ENCODE data around the gene SMAD9.

SMAD9 gene

DNA sequence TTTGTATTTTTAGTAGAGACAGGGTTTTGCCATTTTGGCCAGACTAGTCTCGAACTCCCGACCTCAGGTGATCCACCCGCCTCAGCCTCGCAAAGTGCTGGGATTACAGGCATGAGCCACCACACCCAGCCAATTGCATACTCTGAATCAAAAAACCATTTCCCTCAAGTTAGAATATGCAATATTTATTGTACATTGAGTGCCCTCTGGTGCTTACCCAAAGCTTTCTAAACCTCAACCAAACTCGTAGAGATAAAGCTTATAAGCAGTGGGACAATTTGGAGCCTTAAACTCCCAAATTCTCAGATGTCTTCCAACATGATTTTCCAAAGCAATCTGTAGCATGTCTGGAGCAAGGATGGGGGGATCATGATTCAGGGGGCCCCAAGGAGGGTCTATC is 78.6 kb downstream of the SMAD9 start:
- TF ChIP-seq, protein P1, sequence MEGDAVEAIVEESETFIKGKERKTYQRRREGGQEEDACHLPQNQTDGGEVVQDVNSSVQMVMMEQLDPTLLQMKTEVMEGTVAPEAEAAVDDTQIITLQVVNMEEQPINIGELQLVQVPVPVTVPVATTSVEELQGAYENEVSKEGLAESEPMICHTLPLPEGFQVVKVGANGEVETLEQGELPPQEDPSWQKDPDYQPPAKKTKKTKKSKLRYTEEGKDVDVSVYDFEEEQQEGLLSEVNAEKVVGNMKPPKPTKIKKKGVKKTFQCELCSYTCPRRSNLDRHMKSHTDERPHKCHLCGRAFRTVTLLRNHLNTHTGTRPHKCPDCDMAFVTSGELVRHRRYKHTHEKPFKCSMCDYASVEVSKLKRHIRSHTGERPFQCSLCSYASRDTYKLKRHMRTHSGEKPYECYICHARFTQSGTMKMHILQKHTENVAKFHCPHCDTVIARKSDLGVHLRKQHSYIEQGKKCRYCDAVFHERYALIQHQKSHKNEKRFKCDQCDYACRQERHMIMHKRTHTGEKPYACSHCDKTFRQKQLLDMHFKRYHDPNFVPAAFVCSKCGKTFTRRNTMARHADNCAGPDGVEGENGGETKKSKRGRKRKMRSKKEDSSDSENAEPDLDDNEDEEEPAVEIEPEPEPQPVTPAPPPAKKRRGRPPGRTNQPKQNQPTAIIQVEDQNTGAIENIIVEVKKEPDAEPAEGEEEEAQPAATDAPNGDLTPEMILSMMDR (IDR thresholded peaks at IDR 0.05) = no peak
- no peaks in the 10 kb centered on the region for H3K9me3 Mint-ChIP-seq
- H3K4me1 Mint-ChIP-seq = peaks cover 9% of the 10 kb centered on the region
- H3K27ac Mint-ChIP-seq = no peak overlapping the region
- no peaks in the 10 kb centered on the region for H3K27me3 Mint-ChIP-seq (ENCODE audit: low read depth, poor library complexity)
- no peak overlapping the region for H3K4me3 Mint-ChIP-seq
- H3K36me3 Mint-ChIP-seq (ENCODE audit: low read depth) = peaks cover 14% of the 10 kb centered on the region
- no peak for DNase-seq

DNA sequence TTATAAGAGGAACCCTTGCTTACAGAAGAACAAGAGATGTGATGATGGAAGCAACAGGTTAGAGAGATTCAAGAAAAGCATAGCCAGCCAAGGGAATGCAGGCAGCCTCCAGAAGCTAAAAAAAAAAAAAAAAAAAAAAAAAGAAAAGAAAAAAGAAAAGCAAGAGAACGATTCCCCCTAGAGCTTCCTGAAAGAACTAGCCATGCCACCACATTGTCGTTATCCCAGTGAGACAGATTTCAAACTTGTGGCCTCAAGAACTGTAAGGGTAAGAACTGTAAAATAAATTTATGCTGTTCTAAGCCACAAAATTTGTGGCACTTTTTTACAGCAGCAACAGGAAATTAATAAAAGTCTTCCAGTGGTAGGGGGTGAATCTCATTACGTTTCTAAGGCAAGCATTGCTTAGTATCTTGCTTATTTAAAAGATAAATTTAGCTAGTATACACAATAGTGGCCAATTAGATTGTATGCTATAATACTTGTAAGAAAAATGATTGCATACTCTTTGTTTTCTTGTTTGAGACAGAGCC is 79.3 kb downstream of the SMAD9 start:
- peaks cover 9% of the 10 kb centered on the region for H3K4me1 Mint-ChIP-seq
- H3K27me3 Mint-ChIP-seq (ENCODE audit: low read depth, poor library complexity) = no peaks in the 10 kb centered on the region
- H3K36me3 Mint-ChIP-seq (ENCODE audit: low read depth) = peaks cover 15% of the 10 kb centered on the region
- no peak overlapping the region for H3K4me3 Mint-ChIP-seq
- H3K9me3 Mint-ChIP-seq = no peaks in the 10 kb centered on the region
- TF ChIP-seq, protein P1 (IDR thresholded peaks at IDR 0.05) = no peak
- no peak for DNase-seq
- no peak overlapping the region for H3K27ac Mint-ChIP-seq

DNA sequence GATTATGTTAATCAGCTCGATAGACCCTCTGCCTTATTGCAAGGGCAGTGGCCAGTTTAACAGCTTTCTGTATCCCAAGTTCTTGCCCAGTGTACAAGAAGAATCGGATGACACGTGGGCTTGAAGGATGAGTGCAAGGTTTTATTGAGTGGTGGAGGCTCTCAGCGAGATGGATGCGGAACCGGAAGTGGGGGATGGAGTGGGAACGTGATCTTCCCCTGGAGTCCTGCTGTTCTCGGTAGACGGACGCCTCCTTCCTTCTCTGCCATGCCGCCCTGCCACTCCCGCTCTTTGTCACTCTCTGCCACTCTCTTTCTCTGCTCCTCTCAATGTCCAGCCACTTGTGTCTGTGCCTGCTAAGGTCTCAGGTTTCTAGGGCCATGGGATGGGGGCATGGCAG is 80.1 kb downstream of the SMAD9 start:
- H3K4me1 Mint-ChIP-seq = peaks cover 9% of the 10 kb centered on the region
- no peak for DNase-seq
- H3K36me3 Mint-ChIP-seq (ENCODE audit: low read depth) = peaks cover 16% of the 10 kb centered on the region
- peak overlapping the region; percentile 54 for H3K27ac Mint-ChIP-seq
- TF ChIP-seq, protein P1 (IDR thresholded peaks at IDR 0.05) = no peak
- no peaks in the 10 kb centered on the region for H3K9me3 Mint-ChIP-seq
- no peak overlapping the region for H3K4me3 Mint-ChIP-seq
- no peaks in the 10 kb centered on the region for H3K27me3 Mint-ChIP-seq (ENCODE audit: low read depth, poor library complexity)

DNA sequence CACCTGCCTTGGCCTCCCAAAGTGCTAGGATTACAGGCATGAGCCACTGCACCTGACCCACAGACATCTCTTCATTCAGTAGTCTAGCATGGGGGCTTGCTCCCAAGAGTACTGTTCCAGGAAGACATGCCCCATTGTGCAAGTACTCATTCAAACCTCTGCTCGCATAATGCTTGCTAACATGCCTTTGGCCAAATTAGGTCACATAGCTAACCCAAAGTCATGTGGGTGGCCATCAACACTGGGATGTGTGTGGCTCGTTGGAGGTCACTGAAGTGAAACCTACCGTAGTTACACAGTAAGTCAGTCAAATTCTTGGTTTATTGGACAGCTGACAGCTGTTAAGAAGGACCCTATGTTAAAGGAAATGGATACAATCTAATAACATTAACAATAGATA is 80.8 kb downstream of the SMAD9 start:
- H3K36me3 Mint-ChIP-seq (ENCODE audit: low read depth) = peaks cover 16% of the 10 kb centered on the region
- TF ChIP-seq, protein P1 (IDR thresholded peaks at IDR 0.05) = no peak
- H3K9me3 Mint-ChIP-seq = no peaks in the 10 kb centered on the region
- no peak overlapping the region for H3K27ac Mint-ChIP-seq
- no peaks in the 10 kb centered on the region for H3K27me3 Mint-ChIP-seq (ENCODE audit: low read depth, poor library complexity)
- DNase-seq = no peak
- H3K4me1 Mint-ChIP-seq = peaks cover 9% of the 10 kb centered on the region
- H3K4me3 Mint-ChIP-seq = no peak overlapping the region

DNA sequence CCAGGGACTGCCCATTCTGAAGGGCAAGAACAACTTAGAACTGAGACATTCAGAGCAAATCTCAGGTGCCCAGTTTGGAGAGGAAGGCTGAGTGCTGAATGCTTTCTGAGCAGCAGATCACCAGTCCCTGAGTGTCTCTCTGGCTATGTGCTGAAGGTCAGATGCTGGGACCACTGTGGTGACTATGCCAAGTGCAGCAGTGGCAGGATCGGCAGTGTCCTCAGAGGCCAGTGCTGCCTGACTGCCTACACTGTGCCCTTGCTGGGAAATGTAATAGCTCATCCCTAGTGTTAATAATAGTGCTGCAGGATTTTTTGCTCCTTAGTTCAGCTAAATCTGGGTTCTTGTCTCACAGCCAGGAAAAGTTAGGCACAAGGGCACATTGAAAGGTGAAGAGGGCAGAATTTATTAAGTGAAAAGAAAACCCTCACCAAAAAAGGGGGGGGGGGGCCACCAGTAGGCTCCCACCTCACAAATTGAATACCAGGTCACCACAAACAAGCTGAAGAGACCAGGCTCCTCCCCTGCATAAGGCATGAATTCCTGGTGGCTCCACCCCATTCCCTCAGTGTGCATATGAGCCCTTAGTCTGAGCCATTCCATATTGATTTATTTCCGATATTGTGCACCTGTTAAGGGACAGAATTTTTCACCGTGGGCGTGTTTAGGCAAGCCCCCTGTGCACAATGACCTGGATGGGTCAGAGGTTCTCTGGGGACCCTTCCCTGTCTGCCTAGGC is 82.5 kb downstream of the SMAD9 start:
- no peak for DNase-seq
- Mint-ChIP-seq H3K4me1 (peaks cover 14% of the 10 kb centered on the region), H3K4me3 (no peak overlapping the region), H3K27me3 (ENCODE audit: low read depth, poor library complexity) (no peaks in the 10 kb centered on the region), H3K36me3 (ENCODE audit: low read depth) (peaks cover 14% of the 10 kb centered on the region), H3K27ac (peak overlapping the region; percentile 70), H3K9me3 (no peaks in the 10 kb centered on the region)
- TF ChIP-seq, protein P1 (IDR thresholded peaks at IDR 0.05) = no peak

DNA sequence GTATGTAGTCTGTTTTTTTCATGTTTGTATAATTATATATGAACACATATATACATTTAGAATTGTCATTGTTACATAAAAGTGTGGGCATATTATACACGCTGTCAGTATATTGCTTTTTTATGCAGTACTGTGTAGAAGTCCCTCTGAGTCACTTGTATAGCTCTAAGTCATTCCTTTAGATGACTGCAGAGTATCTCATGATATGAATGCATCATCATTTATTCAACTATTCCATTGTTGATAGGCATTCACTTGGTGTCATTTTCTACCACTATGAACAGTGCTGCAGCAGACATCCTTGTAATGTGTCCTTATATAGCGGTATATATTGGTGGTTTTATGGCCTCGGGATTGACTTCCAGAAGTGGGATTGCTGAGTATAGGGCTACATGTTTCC is 85.7 kb downstream of the SMAD9 start:
- H3K36me3 Mint-ChIP-seq (ENCODE audit: low read depth) = peaks cover 8% of the 10 kb centered on the region

More for the DNA sequence above, 85.7 kb downstream of the SMAD9 start:
- Mint-ChIP-seq H3K9me3 (no peaks in the 10 kb centered on the region), H3K4me1 (peaks cover 5% of the 10 kb centered on the region), H3K27ac (no peak overlapping the region), H3K4me3 (no peak overlapping the region), H3K27me3 (ENCODE audit: low read depth, poor library complexity) (no peaks in the 10 kb centered on the region)
- no peak for DNase-seq
- TF ChIP-seq, protein P1 (IDR thresholded peaks at IDR 0.05) = no peak

All from nephron progenitor cell (in vitro differentiated cells).